ENCODE data around the gene ZNF580. TPM values are rescaled to one million over a fixed set of nuclear protein-coding genes. Genes with fewer than 3 reads are reported as not detected.

ZNF580 gene
- total and polyA plus RNA-seq, 2 of the 13 experiments (the other 11 are each of a cell fraction or from before 2014, with no cell fraction given): 4.4 to 6.0 TPM

GRCh38 chr19:55683449-55684261 lies 42.9 kb downstream of the ZNF580 start (continued):
- TF ChIP-seq ZNF318 (CRISPR knock-in tag; IDR thresholded peaks at IDR 0.05) (no peak), ZNF777 (CRISPR knock-in tag; IDR thresholded peaks at IDR 0.05) (no peak), SMARCC2 (IDR thresholded peaks at IDR 0.05) (no peak), MXI1 (IDR thresholded peaks at IDR 0.05; ENCODE audit: borderline replicate concordance, low read depth, low read length) (peak; percentile 81; the same call in 2 of the 3 replicates), ZNF121 (CRISPR knock-in tag; IDR thresholded peaks at IDR 0.05) (no peak), ZNF547 (CRISPR knock-in tag; IDR thresholded peaks at IDR 0.05) (no peak), KLF15 (CRISPR knock-in tag; IDR thresholded peaks at IDR 0.05; ENCODE audit: borderline replicate concordance) (no peak), ZNF605 (CRISPR knock-in tag; IDR thresholded peaks at IDR 0.05) (peak; percentile 36; the same call in 1 of the 2 replicates), NFRKB (IDR thresholded peaks at IDR 0.05) (no peak), ZBTB44 (CRISPR knock-in tag; IDR thresholded peaks at IDR 0.05) (no peak), HMG20A (CRISPR knock-in tag; IDR thresholded peaks at IDR 0.05; ENCODE audit: borderline replicate concordance) (no peak; the same call in 1 of the 2 replicates), THAP11 (CRISPR knock-in tag; IDR thresholded peaks at IDR 0.05) (peak; percentile 43; the same call in 1 of the 2 replicates), ZNF784 (CRISPR knock-in tag; IDR thresholded peaks at IDR 0.05; ENCODE audit: borderline replicate concordance) (no peak), ATF5 (CRISPR knock-in tag; IDR thresholded peaks at IDR 0.05; ENCODE audit: low read depth) (no peak), BRF2 (CRISPR knock-in tag; IDR thresholded peaks at IDR 0.05) (no peak)
